Keratinocyte (primary cell): ENCODE measurements around the gene FN3KRP. TPM values are rescaled to one million over a fixed set of nuclear protein-coding genes. Genes with fewer than 3 reads are reported as not detected.

Source experiments
- DNase-seq: peaks from one replicate; pipeline ENCODE4 v3.0.0-alpha.2; 2011; ENCODE audit warnings: low read depth, missing footprints, low spot score
- FAIRE-seq: peaks from 2 replicates; lab custom pipeline; 2011; peaks lifted over from hg19 to GRCh38; lab: Jason Lieb, UNC
- H2AFZ ChIP-seq: 2 replicates; pipeline ENCODE4 v1.6.0; 2012; ENCODE audit warnings: low read length, control low read depth, inconsistent platforms; ENCODE audit not compliant: control insufficient read depth
- H3K27ac ChIP-seq: 2 replicates; pipeline ENCODE4 v1.5.1; 2011; ENCODE audit warnings: low read length; ENCODE audit not compliant: control insufficient read depth, insufficient read depth
- H3K27me3 ChIP-seq: 3 replicates; pipeline ENCODE4 v1.6.0; 2011; ENCODE audit warnings: low read length; ENCODE audit not compliant: control insufficient read depth, insufficient read depth; ENCODE audit errors: extremely low read depth
- H3K36me3 ChIP-seq, 2 experiments: 2 replicates in 1 of 2; 3 replicates in 1 of 2; pipeline ENCODE4 v1.5.1; 2011; ENCODE audit warnings: low read length in 2 of 2, mild to moderate bottlenecking in 1 of 2; ENCODE audit not compliant: control insufficient read depth in 2 of 2, insufficient read depth in 2 of 2; ENCODE audit errors: extremely low read depth in 1 of 2
- H3K4me1 ChIP-seq: 3 replicates; pipeline ENCODE4 v1.5.1; 2011; ENCODE audit warnings: low read length; ENCODE audit not compliant: control insufficient read depth, insufficient read depth; ENCODE audit errors: extremely low read depth
- H3K4me2 ChIP-seq: 3 replicates; pipeline ENCODE4 v1.6.0; 2011; ENCODE audit warnings: low read depth, low read length; ENCODE audit not compliant: control insufficient read depth, insufficient read depth; ENCODE audit errors: extremely low read depth
- H3K4me3 ChIP-seq, 3 experiments: fragments of 200-600 bp in 1 of 3; sonication (generic) in 1 of 3; 2 replicates in 2 of 3; 3 replicates in 1 of 3; pipeline ENCODE4 v1.5.1; 2011 to 2016; ENCODE audit warnings: low read length in 3 of 3, mild to moderate bottlenecking in 3 of 3, control low read depth in 2 of 3, inconsistent platforms in 1 of 3, low read depth in 1 of 3, mixed read lengths in 1 of 3, mixed run types in 1 of 3, moderate library complexity in 1 of 3; ENCODE audit not compliant: control insufficient read depth in 2 of 3, insufficient read depth in 2 of 3; ENCODE audit errors: extremely low read depth in 1 of 3
- H3K79me2 ChIP-seq: 2 replicates; pipeline ENCODE4 v1.6.0; 2012; ENCODE audit warnings: low read length; ENCODE audit not compliant: control insufficient read depth, insufficient read depth
- H3K9ac ChIP-seq: 3 replicates; pipeline ENCODE4 v1.6.0; 2011; ENCODE audit warnings: low read length; ENCODE audit not compliant: control insufficient read depth, insufficient read depth; ENCODE audit errors: extremely low read depth
- H3K9me1 ChIP-seq: 3 replicates; pipeline ENCODE4 v1.6.0; 2011; ENCODE audit warnings: low read length; ENCODE audit not compliant: control insufficient read depth, insufficient read depth; ENCODE audit errors: extremely low read depth
- H3K9me3 ChIP-seq: 2 replicates; pipeline ENCODE4 v1.5.1; 2012; ENCODE audit warnings: low read depth, low read length; ENCODE audit not compliant: control insufficient read depth
- H4K20me1 ChIP-seq: 3 replicates; pipeline ENCODE4 v1.6.0; 2011; ENCODE audit warnings: low read length; ENCODE audit not compliant: control insufficient read depth, insufficient read depth; ENCODE audit errors: extremely low read depth
- CTCF ChIP-seq, 3 experiments: IDR thresholded peaks in 1 of 3; conservative IDR thresholded peaks in 1 of 3; optimal IDR thresholded peaks in 1 of 3; 2 replicates in 2 of 3; 3 replicates in 1 of 3; pipeline versions ENCODE3 to v1.5.1; 2011; ENCODE audit warnings: low read length in 3 of 3, mild to moderate bottlenecking in 3 of 3, moderate library complexity in 2 of 3, control low read depth in 1 of 3, inconsistent platforms in 1 of 3; ENCODE audit not compliant: insufficient read depth in 2 of 3; ENCODE audit errors: extremely low read depth in 1 of 3
- EZH2 ChIP-seq: IDR thresholded peaks from one replicate; pipeline ENCODE4 v1.6.1; 2012; ENCODE audit warnings: inconsistent platforms, mild to moderate bottlenecking, low read length, moderate library complexity
- dilution Hi-C: fragments of 300-500 bp; cut with MboI; formaldehyde crosslinking; loops from one replicate; pipeline ENCODE4 v1.7.0; 2020; ENCODE audit warnings: low sequenced_read_pairs; ENCODE audit not compliant: extremely low pct_ligation_motif_present
- polyA plus RNA-seq, 5 experiments: library from polyadenylated mRNA; depleted of rRNA in 3 of 5; stranded (reverse) in 3 of 5; stranded (forward) in 1 of 5; unstranded in 1 of 5; fragments of >200 nt; gene quantifications; 1 replicate in 1 of 5; 2 replicates in 3 of 5; 3 replicates in 1 of 5; pipeline versions ENCODE4 v1.2.1 to v1.2.3, GENCODE V29; 2011 to 2012; ENCODE audit warnings: missing spikeins in 2 of 5, low read depth in 1 of 5, low replicate concordance in 1 of 5

Gene FN3KRP
- polyA plus RNA-seq, 1 donor (not counting 4 experiments of a cell fraction or from before 2014, with no cell fraction given) = 25.7 TPM

GRCh38 chr17:82753201-82753464, 36.6 kb downstream of the FN3KRP start:
- no peak for TF ChIP-seq CTCF (optimal IDR thresholded peaks at IDR 0.05 in 1 of 3, IDR thresholded peaks at IDR 0.05 in 1 of 3, conservative IDR thresholded peaks at IDR 0.05 in 1 of 3; ENCODE audit: extremely low read depth in 1 of 3, insufficient read depth in 2 of 3, low read length in 3 of 3)
- no peak for TF ChIP-seq EZH2
- Histone ChIP-seq H3K9me1 (peaks cover 3% of the 10 kb centered on the region), H3K9ac (peak overlapping the region; percentile 79), H3K27ac (peak overlapping the region; percentile 55), H2AFZ (no peak overlapping the region), H3K4me2 (peak overlapping the region; percentile 92), H3K4me3 (peak overlapping the region; percentile 83 to 88 (median 85)), H3K4me1 (peaks cover 26% of the 10 kb centered on the region), H3K79me2 (peaks cover 33% of the 10 kb centered on the region), H3K27me3 (no peaks in the 10 kb centered on the region), H3K9me3 (no peaks in the 10 kb centered on the region), H3K36me3 (peaks cover 2 to 12% of the 10 kb centered on the region in 2 experiments), H4K20me1 (no peaks in the 10 kb centered on the region)
- DNase-seq (no peak), FAIRE-seq (no peak)
- dilution Hi-C loops = no loop called here

- peaks cover 3% of the 10 kb centered on the region for H3K9me1 ChIP-seq
- dilution Hi-C loops = no loop called here
- H3K4me3 ChIP-seq = peak overlapping the region; percentile 6 to 44 (median 31)
- H3K36me3 ChIP-seq = peaks cover 4 to 12% of the 10 kb centered on the region in 2 experiments
- H3K4me1 ChIP-seq = peaks cover 26% of the 10 kb centered on the region
- peak overlapping the region; percentile 48 for H3K27ac ChIP-seq
- FAIRE-seq = peak; percentile 87
- no peaks in the 10 kb centered on the region for H4K20me1 ChIP-seq
- peak overlapping the region; percentile 70 for H3K4me2 ChIP-seq
- H3K27me3 ChIP-seq = no peaks in the 10 kb centered on the region
- H3K9ac ChIP-seq = peak overlapping the region; percentile 38
- peaks cover 40% of the 10 kb centered on the region for H3K79me2 ChIP-seq
- peak; percentile 75 for DNase-seq
- TF ChIP-seq CTCF (optimal IDR thresholded peaks at IDR 0.05 in 1 of 3, IDR thresholded peaks at IDR 0.05 in 1 of 3, conservative IDR thresholded peaks at IDR 0.05 in 1 of 3; ENCODE audit: extremely low read depth in 1 of 3, insufficient read depth in 2 of 3, low read length in 3 of 3) = no peak
- no peak for TF ChIP-seq EZH2
- no peaks in the 10 kb centered on the region for H3K9me3 ChIP-seq
- peak overlapping the region; percentile 74 for H2AFZ ChIP-seq
These were observed 38.0 kb downstream of the FN3KRP start for GRCh38 chr17:82754297-82755208.
